HG03175 (cell line): ENCODE data around the gene PLXNA4.

Experiments used
- ATAC-seq: cut with Tn5 transposase; IDR thresholded peaks from one replicate; pipeline ENCODE4 v1.9.1; 2021; ENCODE audit warnings: mild to moderate bottlenecking, moderate library complexity; ENCODE audit not compliant: unreplicated experiment

PLXNA4 gene

GRCh38 chr7:132422502-132423111, 153.7 kb downstream of the PLXNA4 start:
- ATAC-seq, result no peak

DNA sequence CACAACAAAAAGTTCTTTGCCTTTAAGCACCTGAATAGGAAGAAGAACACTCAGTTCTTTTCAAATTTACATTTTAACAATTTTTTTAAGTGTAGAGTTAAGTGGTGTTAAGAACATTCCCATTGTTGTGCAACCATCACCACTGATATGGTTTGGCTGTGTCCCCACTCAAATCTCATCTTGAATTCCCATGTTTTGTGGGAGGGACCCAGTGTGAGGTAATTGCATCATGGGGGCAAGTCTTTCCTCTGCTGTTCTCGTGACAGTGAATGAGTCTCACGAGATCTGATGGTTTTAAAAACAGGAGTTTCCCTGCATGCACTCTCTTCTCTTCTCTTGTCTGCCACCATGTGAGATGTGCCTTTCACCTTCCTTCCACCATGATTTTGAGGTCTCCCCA, 155.7 kb downstream of the PLXNA4 start:
- ATAC-seq, result no peak

DNA sequence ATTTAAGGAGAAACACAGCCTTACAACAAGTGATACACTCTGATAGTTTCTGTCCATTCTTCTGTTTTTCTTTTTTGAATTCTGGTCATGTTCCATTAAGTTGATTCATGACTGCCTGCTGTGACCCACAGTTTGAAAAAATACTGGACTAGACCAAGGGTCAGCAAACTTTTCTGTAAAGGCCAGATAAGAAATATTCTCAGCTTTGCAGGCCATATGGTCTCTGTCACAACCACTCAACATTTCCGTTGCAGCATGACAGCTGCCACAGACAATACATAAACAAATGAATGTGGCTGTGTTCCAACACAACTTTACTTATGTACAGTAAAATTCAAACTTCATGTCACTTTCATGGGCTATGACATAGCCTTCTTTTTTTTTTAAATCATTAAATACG, 156.7 kb downstream of the PLXNA4 start:
- no peak for ATAC-seq

GRCh38 chr7:132418840-132419239, 157.4 kb downstream of the PLXNA4 start:
- no peak for ATAC-seq

- no peak for ATAC-seq
These were observed 159.0 kb downstream of the PLXNA4 start for GRCh38 chr7:132417103-132417906.

- ATAC-seq, result no peak
These were observed 159.9 kb downstream of the PLXNA4 start for GRCh38 chr7:132416395-132416794.

DNA sequence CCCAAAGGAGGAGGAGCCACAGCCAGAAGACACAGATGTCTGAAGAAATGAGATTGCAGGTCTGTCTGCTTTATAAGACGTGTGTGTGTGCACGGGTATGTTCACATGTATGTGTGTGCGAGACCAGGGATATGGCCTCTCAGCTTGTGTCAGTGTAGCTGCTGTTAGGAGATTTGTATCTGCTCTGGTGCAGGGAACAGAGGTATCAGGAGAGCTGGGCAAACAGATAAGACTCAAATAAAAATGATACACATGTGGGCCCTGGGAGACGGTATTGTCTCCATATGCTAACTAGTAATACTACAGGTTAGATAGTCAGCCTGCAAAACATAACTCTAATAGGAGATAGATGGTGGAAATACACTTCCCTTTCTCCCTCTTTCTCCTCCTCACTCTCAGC, 161.0 kb downstream of the PLXNA4 start:
- no peak for ATAC-seq

DNA sequence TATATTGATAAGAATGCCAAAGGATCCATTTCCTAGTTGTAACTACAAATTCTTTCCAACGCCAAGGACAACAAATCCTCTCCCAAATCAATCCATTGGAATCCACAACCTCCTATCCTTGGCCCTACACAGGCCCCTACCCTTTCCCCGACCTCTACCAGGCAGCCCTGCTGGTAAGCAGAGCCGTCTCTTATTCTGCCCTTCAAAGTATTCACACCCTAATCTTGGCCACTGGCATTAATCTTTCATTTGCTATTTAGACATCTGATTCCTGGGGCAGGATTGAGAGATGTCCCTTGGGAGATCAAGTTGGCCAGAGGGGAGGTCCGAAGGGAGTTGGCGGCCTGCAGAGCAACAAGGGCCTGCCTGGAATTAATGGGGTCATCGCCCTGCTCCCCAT, 161.4 kb downstream of the PLXNA4 start:
- ATAC-seq, result no peak

GRCh38 chr7:132412435-132412834, 163.8 kb downstream of the PLXNA4 start:
- ATAC-seq, result no peak

DNA sequence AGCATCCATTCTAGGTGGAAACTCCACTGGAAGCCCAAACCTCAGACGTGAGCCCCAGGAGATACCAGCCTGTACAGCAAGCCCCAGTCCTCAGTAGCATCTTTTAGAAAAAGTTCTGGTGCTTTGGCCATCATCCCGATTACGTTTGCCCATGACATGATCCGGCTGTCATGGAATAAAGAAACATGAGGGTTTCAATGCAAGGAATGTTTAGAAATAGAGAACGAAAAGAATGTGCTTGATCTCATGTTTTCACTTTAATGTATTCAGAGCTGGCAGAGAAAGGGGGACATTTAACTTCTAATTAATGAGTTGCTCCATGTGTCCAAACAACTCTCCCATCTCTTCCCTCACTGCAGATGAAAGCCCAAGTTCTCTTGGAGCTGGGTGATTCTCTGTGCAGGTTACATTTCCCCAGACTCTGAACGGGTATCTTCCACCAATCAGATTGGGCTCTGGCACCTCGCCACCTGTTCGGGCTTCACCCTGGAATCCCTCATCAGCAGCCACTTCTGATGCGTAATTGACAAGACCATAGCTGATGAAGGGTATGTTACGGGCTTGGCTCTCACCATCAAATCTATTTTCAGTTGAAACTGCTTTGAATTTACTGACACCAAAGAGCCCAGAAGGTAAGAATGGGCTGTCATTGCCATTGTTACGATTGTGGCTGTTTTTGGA, 165.3 kb downstream of the PLXNA4 start:
- no peak for ATAC-seq

GRCh38 chr7:132410385-132410784, 165.9 kb downstream of the PLXNA4 start:
- ATAC-seq, result no peak

DNA sequence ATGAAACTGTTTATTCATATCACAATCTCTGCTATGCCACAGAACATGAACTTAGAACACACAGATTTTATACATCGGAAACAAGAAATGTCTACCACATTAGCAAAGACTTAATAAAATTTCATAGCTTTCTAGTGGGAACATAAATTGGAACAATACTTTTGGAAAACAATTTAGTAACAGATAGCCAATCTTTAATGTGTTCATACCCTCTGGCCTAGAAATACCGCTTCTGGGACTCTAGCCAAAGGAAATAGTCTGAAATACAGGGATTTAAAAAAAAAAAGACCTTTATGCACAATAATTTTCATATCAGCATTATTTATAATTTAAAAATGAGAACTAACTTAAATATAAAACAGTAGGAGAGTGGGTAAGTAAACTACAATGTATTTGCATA, 168.5 kb downstream of the PLXNA4 start:
- ATAC-seq, result no peak

- ATAC-seq, result no peak
These were observed 170.2 kb downstream of the PLXNA4 start for GRCh38 chr7:132406039-132406438.

GRCh38 chr7:132404261-132404660, 172.0 kb downstream of the PLXNA4 start:
- ATAC-seq, result no peak

DNA sequence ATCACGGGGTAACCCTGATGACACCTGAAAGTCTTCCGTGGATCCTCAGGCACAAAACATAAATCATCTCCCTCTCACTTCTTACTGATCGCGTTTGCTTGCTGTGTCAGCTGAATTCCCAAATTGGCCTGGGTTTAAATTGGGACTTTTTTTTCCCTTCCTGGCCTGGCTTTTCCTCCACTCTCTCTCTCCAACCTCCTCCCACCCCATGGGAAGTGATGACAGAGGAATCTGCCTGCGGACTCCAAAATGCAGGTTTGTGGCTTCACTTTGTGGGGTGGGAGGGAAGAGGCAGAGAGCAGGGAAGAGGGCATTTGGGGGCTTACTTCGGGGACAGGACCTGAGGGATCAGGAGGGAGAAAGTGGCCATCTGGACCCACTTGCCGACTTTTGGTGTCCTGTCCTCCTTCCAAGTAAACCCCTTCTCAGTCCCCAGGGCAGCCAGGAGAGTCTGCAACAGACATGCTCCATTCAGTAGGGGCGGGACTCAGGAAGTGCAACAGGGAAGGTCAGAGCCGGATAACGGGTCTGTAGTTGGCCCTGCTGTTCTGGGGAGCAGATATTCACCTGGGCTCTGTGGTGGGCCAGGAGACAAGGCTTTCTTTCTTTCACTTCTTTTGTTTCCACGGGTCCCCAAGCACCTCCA, 172.7 kb downstream of the PLXNA4 start:
- ATAC-seq, result no peak

- no peak for ATAC-seq
These were observed 173.5 kb downstream of the PLXNA4 start for GRCh38 chr7:132402751-132403245.

DNA sequence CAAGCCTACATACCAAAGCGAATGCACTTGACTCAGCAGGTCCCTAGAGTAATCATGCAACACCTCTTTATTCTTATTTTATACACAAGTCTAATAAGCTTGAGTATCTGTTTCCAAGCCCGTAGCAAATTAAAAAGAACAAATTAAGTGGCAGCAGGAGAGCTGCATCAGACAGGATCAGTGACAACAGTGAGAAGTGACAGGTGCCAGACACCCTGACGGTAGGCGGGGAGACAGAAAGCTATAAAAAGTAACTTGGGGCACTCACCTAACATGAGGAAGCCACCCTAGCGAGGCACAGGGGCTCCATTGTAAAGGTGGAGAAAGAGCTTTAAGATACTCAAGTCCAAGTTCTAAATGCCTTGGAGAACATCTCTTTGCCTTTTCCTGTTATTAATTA, 174.2 kb downstream of the PLXNA4 start:
- ATAC-seq, result no peak

DNA sequence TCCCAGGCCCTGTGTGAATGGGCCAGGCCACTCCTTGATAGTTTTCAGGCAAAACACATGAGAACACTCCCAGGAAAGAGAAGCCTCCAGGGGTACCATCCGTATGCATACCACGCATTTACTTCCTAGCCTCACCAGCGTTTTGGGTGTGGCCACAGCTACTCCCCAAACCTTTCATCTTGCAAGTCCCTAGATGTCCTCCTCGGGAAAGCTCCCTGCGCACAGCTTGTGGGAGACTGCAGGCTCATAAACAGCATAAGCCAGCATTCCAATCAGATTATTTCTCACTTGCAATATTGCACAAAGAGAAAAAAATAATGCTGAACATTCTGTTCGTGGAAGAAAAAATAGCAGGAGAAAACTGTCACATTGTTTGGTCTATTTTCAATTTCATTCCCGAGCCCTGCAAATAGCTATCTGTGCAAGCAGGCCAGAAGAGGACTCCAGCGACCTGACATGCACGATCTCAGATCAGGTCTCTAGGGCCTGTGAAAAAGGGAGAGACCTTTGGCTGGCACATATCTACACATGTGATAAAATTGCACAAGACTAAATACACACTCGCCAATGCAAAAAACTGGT, 175.6 kb downstream of the PLXNA4 start:
- no peak for ATAC-seq

GRCh38 chr7:132399367-132399766, 176.9 kb downstream of the PLXNA4 start:
- ATAC-seq, result no peak

DNA sequence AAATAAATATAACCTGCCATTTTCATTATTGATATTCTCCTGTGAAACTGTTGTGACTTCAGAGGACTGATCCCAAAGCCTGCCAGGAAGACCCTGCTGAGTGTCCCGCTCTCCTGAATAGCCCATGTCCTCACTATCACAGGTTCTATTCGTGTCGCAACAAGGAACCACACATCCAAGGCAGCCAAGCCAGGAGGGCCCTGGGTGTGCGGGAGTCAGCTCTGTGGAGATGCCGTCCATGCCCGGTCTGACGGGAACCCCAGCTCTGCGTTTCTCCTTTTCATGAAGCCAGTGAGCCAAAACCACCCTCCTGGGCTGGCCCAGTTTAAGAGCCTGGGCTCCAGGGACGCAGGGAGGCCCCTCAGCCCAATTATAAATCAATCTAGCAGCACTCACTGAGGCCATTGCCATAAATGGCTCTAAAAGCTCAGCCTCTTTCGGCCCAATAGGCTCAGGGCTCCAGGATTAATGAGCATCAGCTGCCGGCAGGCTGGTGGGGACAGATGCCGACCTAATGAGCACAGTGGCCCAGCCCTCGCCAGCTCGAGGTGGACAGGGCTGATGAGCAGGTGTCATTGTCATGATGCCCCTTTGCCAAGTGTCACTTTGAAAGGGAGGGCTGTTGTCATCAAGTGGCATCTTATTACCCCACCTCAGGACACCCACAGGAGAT, 177.9 kb downstream of the PLXNA4 start:
- no peak for ATAC-seq
